Ovary (tissue), 3 donors: Measurements from ENCODE around the gene SLC30A7.

Experiments
- CTCF ChIP-seq, 3 donors: fragments of 450-650 bp in 2 of 3; fragments of 200-600 bp in 1 of 3; IDR thresholded peaks; one replicate each; pipeline versions ENCODE4 v1.5.1 to v1.8.0; 2016 to 2022; ENCODE audit warnings: antibody characterized with exemption in 3 of 3, mild to moderate bottlenecking in 1 of 3
- EP300 ChIP-seq: sonication (generic); formaldehyde crosslinking; IDR thresholded peaks from one replicate; pipeline ENCODE4 v1.6.1; 2017; ENCODE audit warnings: antibody characterized with exemption
- POLR2A ChIP-seq: fragments of 450-650 bp; IDR thresholded peaks from one replicate; pipeline ENCODE4 v1.6.1; 2017; ENCODE audit warnings: antibody characterized with exemption, mild to moderate bottlenecking, moderate library complexity
- donor health status: DM: no; HTN: no; CAD: no.

DNA sequence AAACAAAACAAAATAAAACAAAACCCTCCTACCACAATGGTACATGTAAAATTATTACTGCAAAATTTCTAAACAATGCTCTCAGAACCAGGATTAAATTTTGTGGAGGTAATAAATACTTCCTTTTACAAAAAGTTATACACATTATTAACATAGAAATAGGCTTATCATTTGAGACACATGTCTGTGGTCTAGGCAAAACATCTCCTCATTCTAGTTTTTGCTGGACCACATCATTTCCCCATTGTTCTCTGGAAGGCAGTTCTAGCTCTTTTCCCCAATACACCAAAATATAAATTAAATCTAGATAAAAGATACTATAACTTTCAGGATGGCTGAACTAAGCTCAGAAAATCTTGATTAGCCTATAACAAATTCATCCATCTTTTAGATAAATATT lies 19.6 kb upstream of the SLC30A7 start:
- TF ChIP-seq CTCF (IDR thresholded peaks at IDR 0.05) = no peak
- TF ChIP-seq POLR2A = no peak
- no peak for TF ChIP-seq EP300
